SK-N-MC (cell line): ENCODE measurements around the gene SANBR.

Experiments used
- DNase-seq: peaks from one replicate; pipeline ENCODE4 v3.0.0-alpha.2; 2011; ENCODE audit warnings: low read depth, low spot score
- H3K27ac ChIP-seq: fragments of 200-600 bp; sonication (generic); 2 replicates; pipeline ENCODE4 v1.5.1; 2016; ENCODE audit warnings: mixed run types
- H3K36me3 ChIP-seq: fragments of 200-600 bp; sonication (generic); 2 replicates; pipeline ENCODE4 v1.6.1; 2017; ENCODE audit warnings: antibody characterized with exemption, low read length, mixed read lengths; ENCODE audit not compliant: insufficient read depth
- H3K4me3 ChIP-seq: fragments of 200-600 bp; sonication (generic); 2 replicates; pipeline ENCODE4 v1.5.1; 2016
- H3K9ac ChIP-seq: fragments of 200-600 bp; sonication (generic); 2 replicates; pipeline ENCODE4 v1.8.0; 2017; ENCODE audit warnings: mixed run types, mixed read lengths; ENCODE audit not compliant: insufficient read length
- H3K9me3 ChIP-seq: fragments of 200-600 bp; sonication (generic); 2 replicates; pipeline ENCODE4 v1.6.1; 2017; ENCODE audit warnings: low read depth, mild to moderate bottlenecking, antibody characterized with exemption, low read length, moderate library complexity, mixed read lengths
- EZH2 ChIP-seq: fragments of 200-600 bp; sonication (generic); IDR thresholded peaks from one replicate; pipeline ENCODE4 v1.6.1; 2017; ENCODE audit warnings: antibody characterized with exemption
- FOXP2 ChIP-seq: optimal IDR thresholded peaks from 2 replicates; pipeline ENCODE3; 2011; ENCODE audit warnings: mild to moderate bottlenecking, moderate library complexity; ENCODE audit not compliant: insufficient read depth; ENCODE audit errors: extremely low read length, control extremely low read depth
- POLR2AphosphoS5 ChIP-seq: IDR thresholded peaks from 2 replicates; pipeline ENCODE4 v1.6.1; 2012; ENCODE audit warnings: mild to moderate bottlenecking, low read depth, low read length, borderline replicate concordance

The SANBR gene

DNA sequence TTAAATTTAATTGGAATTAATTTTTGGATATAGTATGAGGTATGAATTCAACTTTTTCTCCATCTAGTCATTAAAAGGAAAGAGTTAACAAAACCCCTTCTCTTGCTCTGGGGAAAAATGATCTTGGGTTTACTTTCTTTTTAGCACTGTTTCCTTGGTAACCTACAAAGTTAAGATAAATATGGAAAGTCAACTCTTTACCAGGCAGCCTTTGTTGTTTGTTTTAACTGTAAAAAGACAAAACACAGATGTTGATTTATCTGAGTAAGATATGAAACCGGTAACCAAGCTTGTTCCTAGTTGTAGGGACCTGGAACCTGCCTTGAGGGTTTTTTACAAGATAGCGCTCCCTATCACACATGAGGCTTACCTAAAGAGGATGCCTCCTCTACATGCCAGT is 10.1 kb upstream of the SANBR start:
- Histone ChIP-seq H3K4me3 (no peak overlapping the region), H3K9ac (no peak overlapping the region), H3K9me3 (no peaks in the 10 kb centered on the region), H3K27ac (no peak overlapping the region), H3K36me3 (0 out of 2 replicates have a peak, but pooled peaks cover 8% of the 10 kb centered on the region)
- no peak for DNase-seq
- TF ChIP-seq POLR2AphosphoS5 (no peak), EZH2 (no peak), FOXP2 (no peak)

GRCh38 chr2:61057562-61057961 is 8.1 kb upstream of the SANBR start:
- Histone ChIP-seq H3K4me3 (no peak overlapping the region), H3K27ac (no peak overlapping the region), H3K9me3 (no peaks in the 10 kb centered on the region), H3K36me3 (0 out of 2 replicates have a peak, but pooled peaks cover 8% of the 10 kb centered on the region), H3K9ac (no peak overlapping the region)
- no peak for DNase-seq
- TF ChIP-seq POLR2AphosphoS5 = no peak
- TF ChIP-seq FOXP2 = no peak
- TF ChIP-seq EZH2 = no peak

GRCh38 chr2:61059382-61059781 is 6.3 kb upstream of the SANBR start:
- DNase-seq = no peak
- Histone ChIP-seq H3K9ac (no peak overlapping the region), H3K9me3 (no peaks in the 10 kb centered on the region), H3K4me3 (no peak overlapping the region), H3K36me3 (0 out of 2 replicates have a peak, but pooled peaks cover 3% of the 10 kb centered on the region), H3K27ac (no peak overlapping the region)
- no peak for TF ChIP-seq POLR2AphosphoS5
- TF ChIP-seq EZH2 = no peak
- TF ChIP-seq FOXP2 = no peak

- H3K9me3 ChIP-seq = no peaks in the 10 kb centered on the region
- no peak overlapping the region for H3K9ac ChIP-seq
- no peak overlapping the region; the same call in 1 of the 2 replicates for H3K27ac ChIP-seq
- H3K4me3 ChIP-seq = no peak overlapping the region
- peaks cover 29% of the 10 kb centered on the region for H3K36me3 ChIP-seq
- no peak for TF ChIP-seq POLR2AphosphoS5
- TF ChIP-seq EZH2 = no peak
- TF ChIP-seq FOXP2 = no peak
- no peak for DNase-seq
Measured at GRCh38 chr2:61074100-61074499, 8.4 kb downstream of the SANBR start.

DNA sequence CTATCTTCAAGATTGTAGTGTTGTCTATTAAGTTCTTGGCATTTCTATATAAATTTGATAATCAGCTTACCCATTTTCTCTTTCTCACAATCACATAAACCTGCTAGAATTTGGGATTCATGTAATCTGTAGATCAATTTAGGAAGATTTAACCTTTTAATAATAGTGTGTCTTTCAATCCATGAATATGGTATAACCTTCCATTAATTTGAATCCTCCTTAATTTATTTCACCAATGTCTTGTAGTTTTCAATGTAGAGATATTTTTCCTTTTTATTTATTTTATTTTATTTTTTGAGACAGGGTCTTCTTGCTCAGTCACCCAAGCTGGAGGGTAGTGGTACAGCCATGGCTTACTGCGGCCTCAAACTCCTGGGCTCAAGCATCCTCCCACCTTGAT is 20.2 kb downstream of the SANBR start:
- no peak overlapping the region for H3K4me3 ChIP-seq
- H3K9ac ChIP-seq = no peak overlapping the region
- no peaks in the 10 kb centered on the region for H3K9me3 ChIP-seq
- TF ChIP-seq EZH2 (no peak), FOXP2 (no peak), POLR2AphosphoS5 (no peak)
- H3K36me3 ChIP-seq = peaks cover 7% of the 10 kb centered on the region; the same call in 1 of the 2 replicates
- no peak overlapping the region for H3K27ac ChIP-seq
- no peak for DNase-seq

DNA sequence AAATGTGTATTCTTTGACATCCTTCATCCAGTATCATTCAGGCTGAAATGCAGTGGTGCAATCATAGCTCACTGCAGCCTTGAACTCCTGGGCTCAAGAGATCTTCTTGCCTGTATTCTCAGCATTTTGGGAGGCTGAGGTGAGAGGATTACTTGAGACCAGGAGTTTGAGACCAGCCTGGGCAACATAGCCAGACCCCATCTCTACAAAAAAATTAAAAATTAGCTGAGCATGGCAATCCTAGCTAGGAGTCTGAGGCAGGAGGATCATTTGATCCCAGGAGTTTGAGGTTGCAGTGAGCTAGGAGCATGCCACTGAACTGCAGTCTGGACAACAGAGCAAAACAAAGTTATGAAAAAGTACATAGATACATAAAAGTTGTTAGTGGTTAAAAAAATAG is 24.1 kb downstream of the SANBR start:
- Histone ChIP-seq H3K4me3 (no peak overlapping the region), H3K9me3 (no peaks in the 10 kb centered on the region), H3K27ac (no peak overlapping the region), H3K9ac (no peak overlapping the region), H3K36me3 (peaks cover 7% of the 10 kb centered on the region; the same call in 1 of the 2 replicates)
- no peak for DNase-seq
- TF ChIP-seq EZH2 = no peak

GRCh38 chr2:61090386-61090921 is 24.8 kb downstream of the SANBR start:
- Histone ChIP-seq H3K36me3 (peaks cover 4% of the 10 kb centered on the region; the same call in 1 of the 2 replicates), H3K9me3 (no peaks in the 10 kb centered on the region), H3K4me3 (no peak overlapping the region), H3K9ac (no peak overlapping the region), H3K27ac (no peak overlapping the region)
- TF ChIP-seq POLR2AphosphoS5 (no peak), EZH2 (no peak), FOXP2 (no peak)
- no peak for DNase-seq

GRCh38 chr2:61091485-61091884 is 25.8 kb downstream of the SANBR start:
- no peak overlapping the region for H3K27ac ChIP-seq
- H3K9ac ChIP-seq = no peak overlapping the region
- no peak overlapping the region for H3K4me3 ChIP-seq

DNA sequence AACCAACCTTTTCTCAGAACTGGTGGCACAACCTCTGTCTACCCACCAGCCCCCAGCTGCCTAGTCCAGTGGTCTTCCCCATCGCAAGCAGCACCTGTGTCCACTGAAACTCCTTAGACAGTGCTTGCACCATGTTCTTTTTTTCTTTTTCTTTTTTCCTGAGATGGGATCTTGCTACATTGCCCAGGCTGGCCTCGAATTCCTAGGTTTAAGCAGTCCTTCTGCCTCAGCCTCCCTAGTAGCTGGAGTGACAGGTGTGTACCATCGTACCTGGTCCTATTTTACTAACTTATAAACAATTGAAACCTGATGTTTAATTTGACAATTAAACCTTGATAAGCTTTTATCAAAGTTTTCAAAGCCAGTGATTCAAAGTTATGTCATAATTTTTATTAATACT is 30.8 kb downstream of the SANBR start:
- TF ChIP-seq POLR2AphosphoS5 (no peak), EZH2 (no peak)
- no peaks in the 10 kb centered on the region for H3K9me3 ChIP-seq
- no peak overlapping the region for H3K27ac ChIP-seq
- no peak overlapping the region for H3K9ac ChIP-seq
- no peak for DNase-seq
- H3K36me3 ChIP-seq = no peaks in the 10 kb centered on the region
- no peak overlapping the region for H3K4me3 ChIP-seq

More at GRCh38 chr2:61091485-61091884, 25.8 kb downstream of the SANBR start:
- Histone ChIP-seq H3K9me3 (no peaks in the 10 kb centered on the region), H3K36me3 (no peaks in the 10 kb centered on the region)
- no peak for TF ChIP-seq FOXP2
- no peak for TF ChIP-seq EZH2
- no peak for TF ChIP-seq POLR2AphosphoS5
- DNase-seq = no peak
